Peyer's patch (tissue), 4 donors: ENCODE data around the gene CD300C.

Experiments used
- CTCF ChIP-seq, 6 experiments: fragments of 450-650 bp in 4 of 6; fragments of 200-600 bp in 2 of 6; sonication (generic) in 1 of 6; IDR thresholded peaks; one replicate each; pipeline ENCODE4 v1.5.1; 2017 to 2019; ENCODE audit warnings: antibody characterized with exemption in 6 of 6, mild to moderate bottlenecking in 3 of 6, moderate library complexity in 1 of 6
- POLR2A ChIP-seq, 2 donors: fragments of 450-650 bp; IDR thresholded peaks; one replicate each; pipeline ENCODE4 v1.5.1; 2017; ENCODE audit warnings: antibody characterized with exemption in 2 of 2, mild to moderate bottlenecking in 2 of 2, moderate library complexity in 2 of 2

- TF ChIP-seq CTCF (IDR thresholded peaks at IDR 0.05): no peak
- TF ChIP-seq POLR2A (IDR thresholded peaks at IDR 0.05): no peak
Measured at GRCh38 chr17:74555427-74555940, 9.6 kb upstream of the CD300C start.
